Psoas muscle (tissue), 8 donors: Measurements from ENCODE around the gene SCRT2. TPM values are rescaled to one million over a fixed set of nuclear protein-coding genes. Genes with fewer than 3 reads are reported as not detected.

Source experiments
- ATAC-seq, 4 donors: fragments of 200-7000 bp; cut with Tn5 transposase; one replicate each; pipeline ENCODE4 v1.9.1; 2020; ENCODE audit warnings: moderate library complexity in 3 of 4, mild to moderate bottlenecking in 2 of 4
- DNase-seq, 2 donors: peaks; one replicate each; pipeline ENCODE4 v3.0.0-alpha.2; 2020
- H3K27ac ChIP-seq: fragments of 200-600 bp; one replicate; pipeline ENCODE4 v1.8.0; 2022
- H3K27me3 ChIP-seq, 3 donors: fragments of 200-600 bp in 1 of 3; one replicate each; pipeline versions ENCODE4 v1.6.1 to v1.8.0; 2013 to 2022; ENCODE audit warnings: low read length in 2 of 3, mild to moderate bottlenecking in 2 of 3, moderate library complexity in 1 of 3; ENCODE audit not compliant: insufficient read depth in 3 of 3
- H3K36me3 ChIP-seq, 2 donors: fragments of 200-600 bp in 1 of 2; one replicate each; pipeline versions ENCODE4 v1.6.1 to v1.8.0; 2013 to 2022; ENCODE audit warnings: low read depth in 1 of 2, mild to moderate bottlenecking in 1 of 2, moderate library complexity in 1 of 2; ENCODE audit not compliant: insufficient read depth in 1 of 2
- H3K4me1 ChIP-seq: fragments of 200-600 bp; one replicate; pipeline ENCODE4 v1.8.0; 2022
- H3K4me3 ChIP-seq: fragments of 200-600 bp; one replicate; pipeline ENCODE4 v1.8.0; 2022; ENCODE audit warnings: mild to moderate bottlenecking
- H3K9me3 ChIP-seq: fragments of 200-600 bp; one replicate; pipeline ENCODE4 v1.8.0; 2022
- CTCF ChIP-seq: fragments of 200-600 bp; IDR thresholded peaks from one replicate; pipeline ENCODE4 v1.8.0; 2022; ENCODE audit warnings: antibody characterized with exemption
- WGBS, 3 donors: extraction: QIAGEN DNeasy Blood & Tissue Kit; methylation state at CpG; one replicate each; pipeline versions ENCODE4 v1.1.6 to v1.1.7; 2013; 5-methylcytosine and 5-hydroxymethylcytosine counted together
- intact Hi-C, 2 donors: fragments of 100-400 bp; cut with DNase I; formaldehyde crosslinking; loops; one replicate each; pipeline versions ENCODE4 v1.11.0 to v1.14.2; 2022
- polyA plus RNA-seq, 3 donors: library from polyadenylated mRNA; stranded (reverse); fragments of 200-250 nt; gene quantifications; one replicate each; pipeline ENCODE4 v1.2.3, GENCODE V29; 2013
- total RNA-seq, 4 donors: library from RNA; stranded (reverse); fragmentation: NEBNext Ultra II Directional in 2 of 4; extraction: Animal tissue kit (Norgen Biotek cat#: 25700) in 2 of 4; gene quantifications; one replicate each; pipeline versions ENCODE4 v1.2.1 to v1.2.4, GENCODE V29; 2021 to 2023
- donor health status: healthy with polysubstance abuse.
- donor health status: DM: no; HTN: no; CAD: no; lungs with moderate emphysema.
- donor health status: Bipolar disorder and iron deficiency.
- donor health status: healthy.
- donor health status: DM: yes; HTN: yes; CAD: no.
- donor health status: DM: no; HTN: no; CAD: no.
- donor health status: DM: no; HTN: no; CAD: no.
- donor health status: DM: yes; HTN: yes; CAD: no.

Gene SCRT2
- total and polyA plus RNA-seq, 7 donors = not detected

DNA sequence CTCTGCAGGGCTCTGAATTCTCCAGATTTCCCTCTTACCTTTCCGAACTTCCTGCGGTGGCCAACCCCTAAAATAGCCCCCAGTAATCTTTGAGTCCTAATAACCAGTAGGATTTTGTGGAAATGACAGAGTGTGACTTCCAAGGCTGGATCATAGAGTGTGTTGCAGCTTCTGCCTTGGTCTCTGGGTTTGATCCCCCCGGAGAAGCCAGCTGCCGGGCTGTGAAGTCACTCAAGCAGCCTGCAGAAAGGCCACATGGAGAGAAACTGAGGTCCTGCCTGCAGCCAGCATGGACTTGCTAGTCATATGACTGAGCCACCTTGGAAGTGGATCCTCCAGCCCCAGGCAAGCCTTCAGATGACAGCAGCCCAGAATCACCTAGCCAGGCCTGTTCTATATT, 46.3 kb upstream of the SCRT2 start:
- TF ChIP-seq CTCF = no peak
- H3K27ac ChIP-seq = no peak overlapping the region
- no peak overlapping the region for H3K4me3 ChIP-seq
- ATAC-seq = no peak
- H3K27me3 ChIP-seq = peaks cover 0 to 43% (median 4%) of the 10 kb centered on the region in 3 donors
- H3K4me1 ChIP-seq = no peaks in the 10 kb centered on the region
- intact Hi-C loops = loop anchor here in 1 of 2 donors (5.0 kb wide), 1 partner anchor 50 kb away; no protein-coding TSS in a partner anchor
- H3K9me3 ChIP-seq = no peaks in the 10 kb centered on the region
- H3K36me3 ChIP-seq = no peaks in the 10 kb centered on the region
- no peak for DNase-seq
- whole genome bisulfite sequencing, 3 donors = 79 to 93% (median 89%) methylated on average over 4 of the region's 4 CpGs

DNA sequence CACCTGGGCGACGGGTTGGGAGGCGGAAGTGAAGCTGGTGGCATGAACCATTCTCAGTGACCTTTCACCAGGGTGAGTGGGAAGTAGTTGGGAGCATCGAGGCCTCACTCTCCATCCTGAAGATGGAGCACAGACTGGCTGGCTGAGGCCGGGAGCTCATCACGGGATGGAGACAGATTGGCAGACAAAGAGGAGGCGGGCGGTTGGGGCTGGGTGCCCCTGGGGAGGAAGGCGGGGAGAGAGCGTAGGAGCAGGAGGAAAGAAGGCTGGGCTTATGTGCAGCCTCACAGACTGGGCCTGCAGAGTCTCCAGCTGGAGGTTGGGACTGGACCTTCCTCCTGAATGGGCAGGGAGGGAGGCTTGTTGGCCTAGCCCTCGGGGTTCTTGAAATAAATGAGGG, 44.2 kb upstream of the SCRT2 start:
- intact Hi-C loops = loop anchor here in 1 of 2 donors (5.0 kb wide), 1 partner anchor 48 kb away; no protein-coding TSS in a partner anchor
- Histone ChIP-seq H3K36me3 (no peaks in the 10 kb centered on the region), H3K27ac (no peak overlapping the region), H3K9me3 (no peaks in the 10 kb centered on the region), H3K27me3 (peaks cover 0 to 35% (median 3%) of the 10 kb centered on the region in 3 donors), H3K4me3 (no peak overlapping the region), H3K4me1 (no peaks in the 10 kb centered on the region)
- 52 to 60% (median 54%) methylated on average over 11 of the region's 11 CpGs for WGBS, 3 donors
- no peak for ATAC-seq
- no peak for DNase-seq
- TF ChIP-seq CTCF = no peak

- Histone ChIP-seq H3K27ac (no peak overlapping the region), H3K4me1 (no peaks in the 10 kb centered on the region), H3K9me3 (peaks cover under 1% of the 10 kb centered on the region), H3K27me3 (peaks cover 0 to 31% (median 3%) of the 10 kb centered on the region in 3 donors), H3K36me3 (no peaks in the 10 kb centered on the region), H3K4me3 (no peak overlapping the region)
- ATAC-seq (no peak), DNase-seq (no peak)
- TF ChIP-seq CTCF = no peak
- 79 to 91% (median 79%) methylated on average over 5 of the region's 5 CpGs for WGBS, 3 donors
- intact Hi-C loops = no loop called here
Measured at GRCh38 chr20:719068-719467, 43.5 kb upstream of the SCRT2 start.

DNA sequence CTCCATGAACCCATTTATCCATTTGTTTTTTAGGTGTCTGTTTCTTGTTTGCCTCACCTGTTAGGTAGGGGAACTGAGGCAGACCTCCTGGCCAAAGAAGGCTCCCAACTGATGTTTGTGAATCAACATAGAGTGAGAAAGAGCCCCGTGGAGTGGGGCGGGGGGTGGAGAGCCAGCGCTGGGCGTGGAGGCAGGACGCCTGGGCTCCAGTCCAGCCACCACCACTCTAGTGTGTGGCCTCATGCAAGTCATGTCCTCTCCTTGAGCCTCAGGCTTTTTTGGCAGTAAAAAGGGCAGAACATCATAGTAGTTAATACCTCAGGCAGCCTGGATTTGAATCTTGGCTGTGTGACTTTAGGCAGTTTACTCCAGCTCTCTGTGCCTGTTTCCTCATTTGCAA, 42.2 kb upstream of the SCRT2 start:
- Histone ChIP-seq H3K9me3 (peaks cover 8% of the 10 kb centered on the region), H3K27me3 (peaks cover 0 to 21% (median 3%) of the 10 kb centered on the region in 3 donors), H3K36me3 (no peaks in the 10 kb centered on the region), H3K27ac (no peak overlapping the region), H3K4me1 (no peaks in the 10 kb centered on the region), H3K4me3 (no peak overlapping the region)
- intact Hi-C loops = no loop called here
- ATAC-seq (no peak), DNase-seq (no peak)
- WGBS, 3 donors = 50 to 52% (median 51%) methylated on average over 5 of the region's 5 CpGs
- TF ChIP-seq CTCF = no peak

GRCh38 chr20:717271-717670, 41.7 kb upstream of the SCRT2 start:
- no peak for TF ChIP-seq CTCF
- DNase-seq = no peak
- Histone ChIP-seq H3K27me3 (peaks cover 0 to 15% (median 3%) of the 10 kb centered on the region in 3 donors), H3K9me3 (peaks cover 8% of the 10 kb centered on the region), H3K4me3 (no peak overlapping the region), H3K27ac (no peak overlapping the region), H3K36me3 (no peaks in the 10 kb centered on the region), H3K4me1 (no peaks in the 10 kb centered on the region)
- WGBS, 3 donors = 72 to 81% (median 77%) methylated on average over 7 of the region's 7 CpGs
- intact Hi-C loops = no loop called here
- ATAC-seq = no peak
